Transverse colon (tissue), 4 donors: ENCODE measurements around the gene SPAG17. TPM values are rescaled to one million over a fixed set of nuclear protein-coding genes. Genes with fewer than 3 reads are reported as not detected.

Experiments
- DNase-seq: peaks from one replicate; pipeline ENCODE4 v3.0.0-alpha.2; 2019
- H3K27ac ChIP-seq, 4 donors: fragments of 200-600 bp; sonication (generic); 2 replicates each; pipeline ENCODE4 v1.5.1; 2016 to 2018; ENCODE audit warnings: inconsistent platforms in 4 of 4
- H3K27me3 ChIP-seq: fragments of 200-600 bp; sonication (generic); 2 replicates; pipeline ENCODE4 v1.5.1; 2017; ENCODE audit warnings: inconsistent platforms
- H3K36me3 ChIP-seq, 4 donors: fragments of 200-600 bp; sonication (generic); 2 replicates each; pipeline ENCODE4 v1.5.1; 2017 to 2019; ENCODE audit warnings: inconsistent platforms in 4 of 4
- H3K4me1 ChIP-seq, 4 donors: fragments of 200-600 bp; sonication (generic); 2 replicates each; pipeline ENCODE4 v1.5.1; 2017 to 2020; ENCODE audit warnings: inconsistent platforms in 4 of 4
- H3K4me3 ChIP-seq, 4 donors: fragments of 200-600 bp; sonication (generic); 1 replicate in 1 of 4; 2 replicates in 3 of 4; pipeline versions ENCODE4 v1.5.1 to v1.6.1; 2017 to 2019; ENCODE audit warnings: inconsistent platforms in 4 of 4
- H3K9me3 ChIP-seq, 2 donors: fragments of 200-600 bp; sonication (generic); 2 replicates each; pipeline ENCODE4 v1.5.1; 2017 to 2019; ENCODE audit warnings: inconsistent platforms in 2 of 2
- EP300 ChIP-seq: sonication (generic); formaldehyde crosslinking; IDR thresholded peaks from one replicate; pipeline ENCODE4 v1.6.1; 2017; ENCODE audit warnings: antibody characterized with exemption, low read depth
- POLR2A ChIP-seq: fragments of 450-650 bp; IDR thresholded peaks from one replicate; pipeline ENCODE4 v1.6.1; 2016; ENCODE audit warnings: antibody characterized with exemption, mild to moderate bottlenecking, moderate library complexity
- POLR2AphosphoS5 ChIP-seq, 3 donors: sonication (generic); formaldehyde crosslinking; IDR thresholded peaks; one replicate each; pipeline ENCODE4 v1.6.1; 2016; ENCODE audit warnings: antibody characterized with exemption in 3 of 3
- WGBS, 2 donors: methylation state at CpG; one replicate each; pipeline ENCODE4 v1.1.5; 2018; ENCODE audit warnings: low coverage in 1 of 2; 5-methylcytosine and 5-hydroxymethylcytosine counted together
- in situ Hi-C, 4 donors: fragments of 200-750 bp; cut with MboI; loops; one replicate each; pipeline versions ENCODE4 v1.15.0 to v1.15.1; 2017; ENCODE audit warnings: low sequenced_read_pairs in 3 of 4, low pct_ligation_motif_present in 1 of 4, low pct_unique_long_range_greater_than_20kb in 1 of 4
- intact Hi-C: fragments of 100-400 bp; cut with DNase I; formaldehyde crosslinking; loops from one replicate; pipeline ENCODE4 v1.15.1; 2023; ENCODE audit warnings: low total_unique reads
- total RNA-seq, 4 donors: library from RNA; depleted of rRNA; stranded (reverse); fragments of >200 nt; gene quantifications; one replicate each; pipeline ENCODE4 v1.1.0, GENCODE V29; 2016
- TF ChIP-seq, protein P1 (sequence below), 5 experiments: fragments of 200-600 bp in 3 of 5; fragments of 450-650 bp in 2 of 5; sonication (generic) in 3 of 5; IDR thresholded peaks; 1 replicate in 2 of 5; 2 replicates in 3 of 5; pipeline ENCODE4 v1.5.1; 2016 to 2017; ENCODE audit warnings: antibody characterized with exemption in 5 of 5, inconsistent platforms in 3 of 5, mild to moderate bottlenecking in 2 of 5, moderate library complexity in 1 of 5

Gene SPAG17
- total RNA-seq, 4 donors from 2014 or later = not detected

DNA sequence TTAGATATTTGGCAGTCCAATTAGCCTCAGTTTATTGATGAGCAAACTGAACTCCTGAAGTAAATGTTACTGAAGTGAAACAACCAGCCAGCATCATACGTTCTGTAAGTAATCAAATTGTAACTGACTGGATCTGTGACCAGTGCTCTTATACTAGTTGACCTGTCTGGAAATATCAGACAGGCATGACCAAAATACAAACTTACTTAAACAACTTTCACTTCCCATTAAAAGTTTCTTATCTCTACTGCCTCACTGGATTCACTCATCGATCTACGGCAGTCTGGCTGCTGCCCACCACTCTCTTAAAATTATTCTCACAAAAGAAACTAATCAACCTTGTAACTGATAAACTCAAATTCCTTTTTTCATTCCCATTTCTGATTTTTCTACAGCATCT lies 199.1 kb downstream of the SPAG17 start:
- intact Hi-C loops = no loop called here
- Histone ChIP-seq H3K27ac (no peak overlapping the region), H3K9me3 (no peaks in the 10 kb centered on the region), H3K4me1 (no peaks in the 10 kb centered on the region), H3K36me3 (no peaks in the 10 kb centered on the region), H3K27me3 (no peaks in the 10 kb centered on the region), H3K4me3 (no peak overlapping the region)
- TF ChIP-seq POLR2AphosphoS5 (IDR thresholded peaks at IDR 0.05) (no peak), POLR2A (no peak), EP300 (no peak)
- TF ChIP-seq, protein P1, sequence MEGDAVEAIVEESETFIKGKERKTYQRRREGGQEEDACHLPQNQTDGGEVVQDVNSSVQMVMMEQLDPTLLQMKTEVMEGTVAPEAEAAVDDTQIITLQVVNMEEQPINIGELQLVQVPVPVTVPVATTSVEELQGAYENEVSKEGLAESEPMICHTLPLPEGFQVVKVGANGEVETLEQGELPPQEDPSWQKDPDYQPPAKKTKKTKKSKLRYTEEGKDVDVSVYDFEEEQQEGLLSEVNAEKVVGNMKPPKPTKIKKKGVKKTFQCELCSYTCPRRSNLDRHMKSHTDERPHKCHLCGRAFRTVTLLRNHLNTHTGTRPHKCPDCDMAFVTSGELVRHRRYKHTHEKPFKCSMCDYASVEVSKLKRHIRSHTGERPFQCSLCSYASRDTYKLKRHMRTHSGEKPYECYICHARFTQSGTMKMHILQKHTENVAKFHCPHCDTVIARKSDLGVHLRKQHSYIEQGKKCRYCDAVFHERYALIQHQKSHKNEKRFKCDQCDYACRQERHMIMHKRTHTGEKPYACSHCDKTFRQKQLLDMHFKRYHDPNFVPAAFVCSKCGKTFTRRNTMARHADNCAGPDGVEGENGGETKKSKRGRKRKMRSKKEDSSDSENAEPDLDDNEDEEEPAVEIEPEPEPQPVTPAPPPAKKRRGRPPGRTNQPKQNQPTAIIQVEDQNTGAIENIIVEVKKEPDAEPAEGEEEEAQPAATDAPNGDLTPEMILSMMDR (IDR thresholded peaks at IDR 0.05) = no peak
- in situ Hi-C loops = no loop called here
- 53 to 70% methylated on average over 3 of the region's 3 CpGs for WGBS, 2 donors
- DNase-seq = no peak

DNA sequence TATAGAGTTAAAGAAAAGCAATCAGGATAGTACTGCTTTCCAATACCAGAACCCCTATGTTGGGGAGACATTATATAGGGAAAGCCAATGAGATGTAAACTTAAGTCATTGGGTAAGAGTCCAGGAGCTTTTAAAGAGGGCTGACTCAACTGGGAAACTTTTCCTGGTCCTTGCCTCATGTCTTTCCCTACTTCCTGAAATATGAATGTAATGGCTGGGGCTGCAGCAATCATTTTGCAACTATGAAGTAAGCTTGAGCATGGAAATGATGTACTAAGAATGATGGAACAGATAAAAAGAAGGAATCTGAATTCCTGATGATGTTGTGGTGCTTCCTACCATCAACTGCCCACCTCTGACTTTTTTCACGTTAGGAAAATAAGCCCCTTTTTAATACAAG lies 199.8 kb downstream of the SPAG17 start:
- Histone ChIP-seq H3K4me1 (no peaks in the 10 kb centered on the region), H3K36me3 (no peaks in the 10 kb centered on the region), H3K4me3 (no peak overlapping the region), H3K27ac (no peak overlapping the region), H3K9me3 (no peaks in the 10 kb centered on the region), H3K27me3 (no peaks in the 10 kb centered on the region)
- WGBS, 2 donors = 60 to 72% methylated on average over 1 of the region's 1 CpG
- in situ Hi-C loops (no loop called here), intact Hi-C loops (no loop called here)
- TF ChIP-seq POLR2AphosphoS5 (IDR thresholded peaks at IDR 0.05) (no peak), POLR2A (no peak), EP300 (no peak)
- TF ChIP-seq, protein P1 (IDR thresholded peaks at IDR 0.05) = no peak
- no peak for DNase-seq

DNA sequence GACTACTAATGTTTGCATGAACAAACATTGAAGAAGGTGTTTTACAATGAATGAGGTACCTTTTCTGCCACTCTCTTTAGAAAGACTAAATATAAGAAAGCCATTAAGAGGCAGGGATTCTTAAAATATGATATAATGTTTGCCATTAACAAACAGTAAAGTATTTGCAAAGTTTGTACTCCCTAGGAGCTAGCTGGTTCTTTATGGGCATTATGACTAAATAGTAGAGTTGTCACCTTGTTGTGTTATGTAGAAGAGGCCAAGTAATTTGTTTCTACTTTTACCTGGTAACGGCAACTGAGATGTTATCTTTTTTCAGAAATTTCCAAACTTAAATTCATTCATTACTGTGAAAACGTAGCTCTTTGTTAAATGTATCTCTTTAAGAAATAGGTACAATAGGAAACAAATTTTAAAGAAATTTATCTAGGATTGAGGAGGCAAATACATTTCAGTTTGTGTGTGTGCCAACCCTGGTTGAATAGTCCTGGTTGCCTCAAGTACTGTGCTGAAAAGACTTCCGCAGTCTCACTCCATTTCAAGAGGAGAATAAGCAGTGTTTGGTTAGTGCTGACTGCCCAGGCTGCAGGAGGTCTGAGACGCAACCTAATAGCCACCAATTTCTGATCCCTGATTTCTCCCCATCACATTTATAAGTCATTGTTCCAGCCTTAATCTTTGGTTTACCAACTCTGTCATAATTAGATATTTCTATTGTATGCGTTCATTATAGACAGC lies 203.4 kb downstream of the SPAG17 start:
- Histone ChIP-seq H3K27ac (no peak overlapping the region), H3K36me3 (no peaks in the 10 kb centered on the region), H3K27me3 (no peaks in the 10 kb centered on the region), H3K4me1 (no peaks in the 10 kb centered on the region), H3K9me3 (no peaks in the 10 kb centered on the region), H3K4me3 (no peak overlapping the region)
- 79 to 88% methylated on average over 5 of the region's 5 CpGs for WGBS, 2 donors
- TF ChIP-seq, protein P1 (IDR thresholded peaks at IDR 0.05) = no peak
- TF ChIP-seq EP300 (no peak), POLR2A (no peak), POLR2AphosphoS5 (IDR thresholded peaks at IDR 0.05) (no peak)
- intact Hi-C loops = no loop called here
- no peak for DNase-seq
- in situ Hi-C loops = no loop called here

DNA sequence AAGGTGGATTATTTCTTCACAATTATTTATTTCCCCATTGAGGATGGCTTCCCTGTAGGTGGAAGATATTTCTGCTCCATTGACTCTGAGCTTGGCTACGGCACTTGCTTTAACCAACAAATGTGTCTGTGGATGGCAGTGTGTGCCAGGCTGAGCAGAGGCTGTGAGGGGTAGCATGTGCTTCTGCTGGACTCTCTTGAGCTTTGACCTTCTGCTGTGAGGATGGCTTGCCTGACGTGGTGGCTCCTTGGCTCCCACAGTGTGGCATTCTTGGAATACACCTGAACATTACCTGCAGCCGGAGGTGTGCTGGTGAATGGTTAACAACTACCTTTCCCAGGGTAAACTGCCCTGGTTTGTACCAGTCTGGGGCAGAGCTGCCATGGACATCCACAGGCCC lies 208.6 kb downstream of the SPAG17 start:
- Histone ChIP-seq H3K9me3 (no peaks in the 10 kb centered on the region), H3K27ac (no peak overlapping the region), H3K4me1 (no peaks in the 10 kb centered on the region), H3K4me3 (no peak overlapping the region), H3K36me3 (no peaks in the 10 kb centered on the region), H3K27me3 (no peaks in the 10 kb centered on the region)
- WGBS, 2 donors = 57% methylated on average over 3 of the region's 3 CpGs; no CpG with 5 or more reads in 1 of the 2 donors
- in situ Hi-C loops = no loop called here
- DNase-seq = no peak
- intact Hi-C loops = no loop called here
- TF ChIP-seq EP300 (no peak), POLR2AphosphoS5 (IDR thresholded peaks at IDR 0.05) (no peak), POLR2A (no peak)
- TF ChIP-seq, protein P1 (IDR thresholded peaks at IDR 0.05) = no peak
